HEK293T (cell line): ENCODE results near the gene CFAP97D2.
"Not testable (repeated sequence)": the region's sequence is repeated elsewhere in the genome, so short reads cannot be mapped to it uniquely, and the experiment has no call there.

ENCODE experiments used
- CTCF ChIA-PET: fragments of 350-600 bp; formaldehyde crosslinking; extraction: SDS; loops from one replicate; lab custom pipeline; 2021; ENCODE audit warnings: antibody characterized with exemption, inconsistent platforms; lab: Yijun Ruan, JAX
- POLR2A ChIA-PET: fragments of 350-600 bp; formaldehyde crosslinking; extraction: SDS; loops from one replicate; lab custom pipeline; 2020; ENCODE audit warnings: antibody characterized with exemption, inconsistent platforms; lab: Yijun Ruan, JAX
- DNase-seq: peaks from one replicate; pipeline ENCODE4 v3.0.0; 2012; ENCODE audit warnings: mixed read lengths; ENCODE audit errors: extremely low spot score
- ARNT ChIP-seq: fragments of 450-650 bp; IDR thresholded peaks from 2 replicates; pipeline ENCODE4 v1.6.1; 2017; ENCODE audit warnings: mild to moderate bottlenecking
- BHLHE40 ChIP-seq: fragments of 450-650 bp; IDR thresholded peaks from 2 replicates; pipeline ENCODE4 v1.6.1; 2016; ENCODE audit warnings: mild to moderate bottlenecking, moderate library complexity, borderline replicate concordance
- CTBP1 ChIP-seq: fragments of 450-650 bp; IDR thresholded peaks from 2 replicates; pipeline ENCODE4 v1.6.1; 2016; ENCODE audit warnings: borderline replicate concordance
- ELF4 ChIP-seq: fragments of 450-650 bp; IDR thresholded peaks from 2 replicates; pipeline ENCODE4 v1.6.1; 2017; ENCODE audit warnings: antibody characterized with exemption
- FOXA1 ChIP-seq: fragments of 450-650 bp; IDR thresholded peaks from 2 replicates; pipeline ENCODE4 v1.6.1; 2016; ENCODE audit warnings: mild to moderate bottlenecking
- FOXK2 ChIP-seq: fragments of 450-650 bp; IDR thresholded peaks from 2 replicates; pipeline ENCODE4 v1.6.1; 2016; ENCODE audit warnings: mild to moderate bottlenecking
- FOXM1 ChIP-seq: fragments of 450-650 bp; IDR thresholded peaks from 2 replicates; pipeline ENCODE4 v1.6.1; 2017; ENCODE audit warnings: mild to moderate bottlenecking, borderline replicate concordance
- HDGF ChIP-seq: fragments of 450-650 bp; IDR thresholded peaks from 2 replicates; pipeline ENCODE4 v1.6.1; 2017; ENCODE audit warnings: antibody characterized with exemption, borderline replicate concordance
- L3MBTL2 ChIP-seq: fragments of 450-650 bp; conservative IDR thresholded peaks from 2 replicates; pipeline ENCODE4 v1.6.1; 2016; ENCODE audit warnings: mild to moderate bottlenecking
- LEF1 ChIP-seq: fragments of 450-650 bp; IDR thresholded peaks from 2 replicates; pipeline ENCODE4 v1.6.1; 2017; ENCODE audit warnings: mild to moderate bottlenecking, borderline replicate concordance
- NFRKB ChIP-seq: fragments of 450-650 bp; IDR thresholded peaks from 2 replicates; pipeline ENCODE4 v1.6.1; 2016; ENCODE audit warnings: mild to moderate bottlenecking, moderate library complexity
- PKNOX1 ChIP-seq: fragments of 450-650 bp; IDR thresholded peaks from 2 replicates; pipeline ENCODE4 v1.6.1; 2016
- SP1 ChIP-seq: fragments of 450-650 bp; IDR thresholded peaks from 2 replicates; pipeline ENCODE4 v1.6.1; 2017
- SUZ12 ChIP-seq: fragments of 450-650 bp; IDR thresholded peaks from 2 replicates; pipeline ENCODE4 v1.6.1; 2016; ENCODE audit warnings: mild to moderate bottlenecking
- TARDBP ChIP-seq: fragments of 450-650 bp; IDR thresholded peaks from 2 replicates; pipeline ENCODE4 v1.6.1; 2016
- ZNF384 ChIP-seq: fragments of 450-650 bp; IDR thresholded peaks from 2 replicates; pipeline ENCODE4 v1.6.1; 2016

The CFAP97D2 gene

GRCh38 chr13:114258589-114258988 lies 79.5 kb downstream of the CFAP97D2 start:
- CTCF ChIA-PET, result no interaction called here

GRCh38 chr13:114259374-114259773 lies 80.3 kb downstream of the CFAP97D2 start:
- ChIA-PET POLR2A (no interaction called here), CTCF (no interaction called here)
- no peak for DNase-seq
- TF ChIP-seq CTBP1 (no peak), ELF4 (no peak), ZNF384 (no peak), FOXA1 (no peak), TARDBP (no peak), HDGF (no peak), NFRKB (no peak), PKNOX1 (no peak), LEF1 (no peak), BHLHE40 (no peak), SUZ12 (no peak), SP1 (no peak), FOXM1 (no peak), L3MBTL2 (no peak), FOXK2 (no peak)

More at GRCh38 chr13:114258589-114258988, 79.5 kb downstream of the CFAP97D2 start:
- POLR2A ChIA-PET, result no interaction called here
- no peak for TF ChIP-seq SP1
- TF ChIP-seq ARNT, result no peak
- TF ChIP-seq BHLHE40, result no peak
- no peak for TF ChIP-seq ZNF384
- no peak for TF ChIP-seq ELF4
- no peak for TF ChIP-seq FOXA1
- no peak for TF ChIP-seq TARDBP
- no peak for TF ChIP-seq L3MBTL2
- DNase-seq, result no peak

- TF ChIP-seq L3MBTL2, result no peak
- TF ChIP-seq HDGF, result no peak
- no peak for TF ChIP-seq ZNF384
- TF ChIP-seq CTBP1, result no peak
- no peak for TF ChIP-seq FOXM1
- no peak for TF ChIP-seq SUZ12
- TF ChIP-seq ARNT, result no peak
- TF ChIP-seq NFRKB, result no peak
- no peak for TF ChIP-seq TARDBP
- TF ChIP-seq LEF1, result no peak
- no peak for TF ChIP-seq BHLHE40
- TF ChIP-seq ELF4, result no peak
- DNase-seq, result no peak
- ChIA-PET CTCF (no interaction called here), POLR2A (no interaction called here)
Measured at GRCh38 chr13:114259974-114260373, 80.9 kb downstream of the CFAP97D2 start.

GRCh38 chr13:114260814-114261213 lies 81.8 kb downstream of the CFAP97D2 start:
- POLR2A ChIA-PET, result no interaction called here
- no peak for DNase-seq
- TF ChIP-seq LEF1, result no peak
- TF ChIP-seq ELF4, result no peak
- TF ChIP-seq ZNF384, result no peak
- TF ChIP-seq BHLHE40, result no peak
- TF ChIP-seq TARDBP, result no peak
- TF ChIP-seq CTBP1, result no peak
- TF ChIP-seq FOXM1, result no peak
- TF ChIP-seq SUZ12, result no peak
- no peak for TF ChIP-seq ARNT
- no peak for TF ChIP-seq FOXK2
- TF ChIP-seq NFRKB, result no peak
- no peak for TF ChIP-seq SP1
- TF ChIP-seq L3MBTL2, result no peak
- no peak for TF ChIP-seq FOXA1
- no peak for TF ChIP-seq PKNOX1
- no peak for TF ChIP-seq HDGF
- CTCF ChIA-PET, result no interaction called here

- ChIA-PET POLR2A (no interaction called here), CTCF (no interaction called here)
- TF ChIP-seq FOXA1, result no peak
- no peak for TF ChIP-seq SUZ12
- TF ChIP-seq TARDBP, result no peak
- TF ChIP-seq LEF1, result no peak
- TF ChIP-seq PKNOX1, result no peak
- TF ChIP-seq HDGF, result no peak
- TF ChIP-seq CTBP1, result no peak
- TF ChIP-seq FOXK2, result no peak
- TF ChIP-seq NFRKB, result no peak
- no peak for TF ChIP-seq L3MBTL2
- TF ChIP-seq FOXM1, result no peak
- TF ChIP-seq ELF4, result no peak
- TF ChIP-seq BHLHE40, result no peak
- TF ChIP-seq ARNT, result no peak
- TF ChIP-seq ZNF384, result no peak
- TF ChIP-seq SP1, result no peak
- DNase-seq, result no peak
Measured at GRCh38 chr13:114261328-114261965, 82.4 kb downstream of the CFAP97D2 start.

- ChIA-PET POLR2A (no interaction called here), CTCF (no interaction called here)
- TF ChIP-seq NFRKB (no peak), SUZ12 (no peak), ARNT (no peak), ZNF384 (no peak), LEF1 (no peak), HDGF (no peak), TARDBP (no peak), BHLHE40 (no peak), L3MBTL2 (no peak), FOXK2 (no peak)
- DNase-seq, result no peak
Measured at GRCh38 chr13:114263578-114263977, 84.5 kb downstream of the CFAP97D2 start.

- CTCF ChIA-PET, POLR2A ChIA-PET, DNase-seq: not testable (repeated sequence)
Measured at GRCh38 chr13:114264313-114264712, 85.3 kb downstream of the CFAP97D2 start.
